Kidney capillary endothelial cell (primary cell): Measurements from ENCODE around the gene TBC1D24.
"Not testable (repeated sequence)": the region's sequence is repeated elsewhere in the genome, so short reads cannot be mapped to it uniquely, and the experiment has no call there.

Source experiments
- DNase-seq: peaks from one replicate; pipeline ENCODE4 v3.0.0-alpha.2; 2018; ENCODE audit warnings: low spot score

Gene TBC1D24

GRCh38 chr16:2474877-2475412 lies at the start of gene TBC1D24:
TBC1D24 (plus strand) TSS chr16:2475127; CDS start chr16:2496149, 21,022 bp downstream.
- DNase-seq = peak; percentile 84

GRCh38 chr16:2425825-2426430 lies 49.0 kb upstream of the TBC1D24 start:
- DNase-seq = no peak

- DNase-seq = no peak
Measured at GRCh38 chr16:2426941-2427361, 48.0 kb upstream of the TBC1D24 start.

DNA sequence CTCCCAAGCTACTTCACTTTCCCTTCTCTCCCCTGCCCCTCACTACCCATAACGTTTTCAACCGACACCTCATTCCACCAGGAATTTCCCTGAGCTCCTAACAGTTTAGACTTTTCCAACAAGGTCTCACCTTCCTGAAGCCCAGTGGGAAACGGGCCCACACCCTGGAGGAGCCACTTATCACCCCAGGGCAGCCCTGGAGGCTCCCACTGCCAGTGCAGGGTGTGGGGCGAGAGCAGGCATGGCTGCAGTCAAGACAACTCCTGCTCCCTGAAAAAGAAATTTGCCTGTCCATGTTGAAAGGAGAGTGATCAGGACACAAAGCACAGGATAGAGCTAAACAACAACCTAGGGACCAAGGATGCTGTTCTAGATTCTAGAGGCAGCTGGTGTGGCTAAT lies 47.4 kb upstream of the TBC1D24 start:
- no peak for DNase-seq

DNA sequence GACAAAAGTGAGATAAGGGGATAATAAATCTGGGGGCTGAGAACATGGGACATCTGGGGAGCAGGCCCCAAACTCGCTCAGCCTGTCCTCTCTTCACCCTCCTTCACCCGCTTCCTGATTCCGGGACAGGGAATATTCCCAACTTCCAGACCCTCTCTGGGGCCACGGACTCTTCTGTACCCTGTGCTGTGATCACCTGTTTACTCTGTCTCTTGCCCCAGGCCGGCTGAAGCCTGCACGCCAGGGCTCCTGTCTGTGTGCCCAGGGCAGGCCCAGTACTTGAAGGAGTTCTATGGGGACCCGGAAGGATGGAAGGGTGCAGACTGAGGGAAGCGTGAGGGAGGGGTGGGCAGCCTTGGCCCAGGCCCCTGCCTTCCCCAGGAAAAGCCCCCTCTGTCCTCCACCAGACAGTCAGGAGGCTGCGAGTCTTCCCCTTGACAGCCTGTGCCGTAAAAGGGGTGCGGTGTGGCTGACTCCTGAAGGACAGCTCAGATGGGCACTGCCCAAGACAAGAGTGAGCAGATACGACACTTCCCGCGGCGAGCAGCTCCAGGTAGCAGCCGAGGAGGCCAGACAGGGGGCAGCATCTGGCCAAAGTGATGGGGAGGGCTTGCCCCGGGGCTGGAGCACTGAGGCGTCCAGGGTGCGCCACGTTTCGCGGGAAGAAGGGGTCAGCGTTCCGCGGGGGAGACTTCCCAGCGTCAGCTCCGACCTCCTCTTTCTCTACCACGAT lies 46.7 kb upstream of the TBC1D24 start:
- no peak for DNase-seq

- DNase-seq = no peak
Measured at GRCh38 chr16:2428784-2429033, 46.2 kb upstream of the TBC1D24 start.

GRCh38 chr16:2429034-2429770 lies 45.7 kb upstream of the TBC1D24 start, which contains the start of gene CCNF:
CCNF (plus strand) TSS chr16:2429447; CDS start chr16:2429482, 35 bp downstream.
- peak; percentile 90 for DNase-seq

- peak; percentile 20 for DNase-seq
Measured at GRCh38 chr16:2429771-2430663, 44.9 kb upstream of the TBC1D24 start.

DNA sequence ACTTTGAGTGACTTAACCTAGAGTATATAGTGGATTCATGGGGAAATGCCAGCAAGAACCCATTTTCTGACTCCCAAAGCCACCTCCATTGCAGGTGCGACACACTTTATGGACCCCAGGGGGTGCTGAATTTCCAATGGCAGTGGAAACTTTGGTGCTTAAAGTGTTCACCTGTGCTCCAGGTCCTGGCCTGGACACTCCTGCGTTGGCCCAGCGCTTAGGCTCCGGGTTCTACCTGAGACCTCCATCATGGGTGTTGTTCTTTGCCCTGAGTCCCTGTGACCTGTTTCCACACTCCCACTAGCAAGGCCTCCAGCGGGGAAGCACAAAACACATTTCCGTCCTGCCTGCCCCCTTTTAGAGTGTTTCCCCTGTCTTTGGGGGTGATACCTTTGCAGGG lies 42.6 kb upstream of the TBC1D24 start:
- DNase-seq = no peak

DNA sequence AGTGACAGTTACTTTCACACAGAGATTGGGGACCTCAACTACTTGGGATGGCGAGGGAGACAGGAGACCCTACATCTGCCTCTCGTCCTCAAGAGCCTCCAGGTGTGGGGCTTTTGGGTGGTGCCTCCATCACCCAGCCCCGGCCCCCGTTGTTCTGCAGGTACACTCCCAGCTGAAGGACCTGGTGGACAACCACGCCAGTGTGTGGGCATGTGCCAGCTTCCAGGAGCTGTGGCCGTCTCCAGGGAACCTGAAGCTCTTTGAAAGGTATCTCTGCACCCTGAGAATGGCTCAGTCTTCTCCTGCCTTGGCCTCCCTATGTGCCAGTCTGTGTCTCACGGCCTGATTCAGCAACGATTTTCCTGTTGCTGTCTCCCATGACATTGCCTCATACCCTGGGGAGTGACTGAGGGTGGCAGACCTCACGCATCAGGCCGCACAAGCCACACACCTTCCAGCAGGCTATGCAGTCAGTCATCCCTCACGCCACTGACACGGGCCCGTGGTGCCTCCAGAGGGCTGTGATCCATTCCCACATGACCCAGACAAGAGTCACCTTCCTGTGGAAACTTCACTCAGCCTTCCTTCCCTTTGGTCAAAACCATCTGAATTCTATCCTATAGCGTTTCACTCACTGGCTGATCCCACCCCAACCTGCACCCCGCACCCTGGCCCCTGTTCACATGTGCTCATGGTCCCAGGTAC lies 42.0 kb upstream of the TBC1D24 start:
- peak; percentile 52 for DNase-seq

- DNase-seq = not testable (repeated sequence)
Measured at GRCh38 chr16:2435236-2435635, 39.7 kb upstream of the TBC1D24 start.

DNA sequence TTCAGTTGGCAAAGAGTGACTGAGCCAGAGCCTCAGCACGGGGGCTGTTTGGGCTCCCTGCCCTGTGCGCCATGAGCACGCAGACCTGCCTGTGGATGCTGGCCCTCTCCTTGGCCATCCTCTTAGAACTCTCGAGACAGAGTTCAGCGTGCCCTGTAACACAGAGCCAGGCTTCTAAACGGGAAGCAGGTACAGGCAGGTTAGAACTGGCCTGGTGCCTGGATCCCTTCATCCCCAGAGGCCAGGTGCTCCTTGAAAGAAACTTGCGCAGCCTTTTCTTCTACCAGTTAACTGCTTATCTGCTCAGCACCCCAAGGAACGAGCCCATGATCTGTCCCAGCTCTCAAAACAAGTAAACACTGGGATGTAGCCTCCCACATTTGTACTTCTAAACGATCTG lies 38.8 kb upstream of the TBC1D24 start:
- DNase-seq = no peak

DNA sequence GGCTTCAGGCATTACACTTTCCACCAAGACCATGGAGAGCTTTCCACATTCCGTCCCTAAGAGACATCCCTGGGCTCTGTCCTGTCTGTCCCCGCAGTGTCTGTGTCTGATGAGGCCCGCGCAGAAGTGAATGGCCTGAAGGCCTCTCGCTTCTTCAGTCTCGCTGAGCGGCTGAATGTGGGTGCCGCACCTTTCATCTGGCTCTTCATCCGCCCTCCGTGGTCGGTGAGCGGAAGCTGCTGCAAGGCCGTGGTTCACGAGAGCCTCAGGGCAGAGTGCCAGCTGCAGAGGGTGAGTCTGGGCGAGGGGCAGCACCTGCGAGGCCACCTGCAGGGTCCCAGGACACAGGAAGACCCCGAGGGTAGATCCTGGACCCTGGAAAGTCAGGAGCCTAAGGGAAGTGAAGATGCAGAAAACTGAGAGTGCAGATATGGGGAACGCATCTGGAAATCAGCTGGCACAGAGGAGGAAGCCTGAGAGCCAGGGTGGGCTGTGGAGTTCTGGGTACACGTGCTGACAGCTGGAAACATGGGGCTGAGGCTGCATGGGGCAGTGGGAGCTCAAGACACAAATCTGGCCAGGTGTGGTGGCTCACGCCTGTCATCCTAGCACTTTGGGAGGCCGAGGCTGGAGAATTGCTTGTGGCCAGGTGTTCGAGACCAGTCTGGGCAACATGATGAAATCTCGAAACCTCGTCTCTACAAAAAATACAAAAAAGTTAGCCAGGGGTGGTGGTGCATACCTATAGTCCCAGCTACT lies 37.7 kb upstream of the TBC1D24 start:
- no peak for DNase-seq

DNA sequence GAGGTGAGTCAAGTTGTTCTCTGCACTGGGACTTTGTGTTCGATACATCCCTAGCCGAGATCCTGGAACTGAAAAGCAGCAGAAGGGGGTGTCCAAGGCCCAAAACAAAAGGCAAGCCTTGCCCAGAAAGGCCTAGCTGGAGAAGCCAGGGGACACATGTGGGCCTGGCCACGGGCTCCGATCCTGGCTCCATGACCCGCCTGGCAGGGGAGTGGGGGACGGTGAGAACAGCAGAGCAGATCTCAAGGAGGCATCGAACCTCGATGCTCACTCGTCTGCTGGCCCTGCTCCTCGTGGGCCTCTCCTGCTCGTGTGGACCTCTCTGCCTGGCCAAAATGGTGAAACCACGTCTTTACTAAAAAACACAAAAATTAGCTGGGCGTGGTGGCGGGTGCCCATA lies 36.8 kb upstream of the TBC1D24 start:
- DNase-seq = no peak

GRCh38 chr16:2439598-2439997 lies 35.3 kb upstream of the TBC1D24 start:
- DNase-seq = no peak

DNA sequence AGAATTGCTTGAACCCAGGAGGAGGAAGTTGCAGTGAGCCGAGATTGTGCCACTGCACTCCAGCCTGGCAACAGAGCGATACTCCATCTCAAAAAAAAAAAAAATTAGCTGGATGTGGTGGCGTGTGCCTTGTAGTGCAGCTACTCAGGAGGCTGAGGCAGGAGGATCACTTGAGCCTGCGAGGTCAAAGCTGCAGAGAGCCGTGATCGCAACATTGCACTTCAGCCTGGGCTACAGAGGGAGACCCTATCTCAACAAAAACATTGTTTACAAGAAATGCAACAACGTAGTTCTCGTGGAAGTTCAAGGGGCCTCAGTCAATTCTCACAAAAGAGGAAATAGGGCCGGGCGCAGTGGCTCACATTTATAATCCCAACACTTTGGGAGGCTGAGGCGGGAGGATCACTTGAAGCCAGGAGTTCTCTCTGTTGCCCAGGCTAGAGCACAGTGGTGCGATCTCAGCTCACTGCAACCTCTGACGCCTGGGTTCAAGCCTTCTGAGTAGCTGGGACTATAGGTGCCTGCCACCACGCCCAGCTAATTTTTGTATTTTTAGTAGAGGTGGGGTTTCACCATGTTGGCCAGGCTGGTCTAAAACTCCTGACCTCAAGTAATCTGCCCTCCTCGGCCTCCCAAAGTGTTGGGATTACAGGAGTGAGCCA lies 33.7 kb upstream of the TBC1D24 start:
- not testable (repeated sequence) for DNase-seq

GRCh38 chr16:2443555-2443954 lies 31.4 kb upstream of the TBC1D24 start:
- DNase-seq = no peak

DNA sequence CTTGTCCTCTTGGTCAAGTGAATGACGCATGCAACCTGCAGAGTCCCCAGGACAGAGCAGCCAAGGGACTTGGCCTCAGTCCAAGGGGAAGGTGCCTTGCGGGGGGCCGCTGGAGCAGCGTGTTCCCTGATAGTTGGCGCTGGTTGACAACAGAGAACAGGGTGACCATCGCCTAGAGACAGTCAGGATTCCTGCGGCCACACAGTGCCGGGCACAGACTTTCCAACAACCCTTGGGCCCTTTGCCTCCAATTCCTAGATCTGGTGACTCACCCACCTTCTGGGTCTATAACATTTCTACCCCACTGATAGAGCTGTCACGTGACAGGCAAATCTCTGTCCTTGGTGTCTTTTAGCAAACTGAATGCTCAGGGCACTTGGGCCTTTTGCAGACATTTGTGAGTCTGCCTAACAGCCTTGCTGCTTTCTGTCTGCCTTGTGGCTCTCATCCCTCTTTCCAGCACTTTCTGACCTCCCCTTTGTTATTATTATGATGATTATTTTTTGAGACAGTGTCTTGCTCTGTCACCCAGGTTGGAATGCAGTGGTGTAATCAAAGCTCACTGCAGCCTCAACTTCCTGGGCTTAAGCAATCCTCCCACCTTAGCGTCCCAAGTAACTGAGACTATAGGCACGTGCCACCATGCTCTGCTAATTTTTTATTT lies 26.9 kb upstream of the TBC1D24 start:
- DNase-seq = no peak

- no peak for DNase-seq
Measured at GRCh38 chr16:2449118-2449517, 25.8 kb upstream of the TBC1D24 start.
